ENCODE measurements around the gene MARK4.

- TF ChIP-seq POLR2AphosphoS5 (IDR thresholded peaks at IDR 0.05; ENCODE audit: low read depth, low read length), result no peak
- no peak for TF ChIP-seq POLR2A (IDR thresholded peaks at IDR 0.05; ENCODE audit: low read depth, low read length)
These were observed 29.4 kb downstream of the MARK4 start for GRCh38 chr19:45280471-45280961.
